Suprapubic skin (tissue), 4 donors: ENCODE data around the gene TLE6.

Source experiments
- CTCF ChIP-seq, 2 donors: fragments of 200-600 bp in 1 of 2; fragments of 450-650 bp in 1 of 2; sonication (generic) in 1 of 2; IDR thresholded peaks; one replicate each; pipeline ENCODE4 v1.5.1; 2016 to 2019; ENCODE audit warnings: antibody characterized with exemption in 2 of 2, mild to moderate bottlenecking in 1 of 2, moderate library complexity in 1 of 2
- EP300 ChIP-seq: sonication (generic); formaldehyde crosslinking; IDR thresholded peaks from one replicate; pipeline ENCODE4 v1.6.1; 2017; ENCODE audit warnings: antibody characterized with exemption
- POLR2A ChIP-seq, 2 donors: fragments of 450-650 bp; IDR thresholded peaks; one replicate each; pipeline ENCODE4 v1.6.1; 2017; ENCODE audit warnings: antibody characterized with exemption in 2 of 2, mild to moderate bottlenecking in 2 of 2, moderate library complexity in 2 of 2
- POLR2AphosphoS5 ChIP-seq, 3 donors: sonication (generic); formaldehyde crosslinking; IDR thresholded peaks; one replicate each; pipeline ENCODE4 v1.6.1; 2017; ENCODE audit warnings: antibody characterized with exemption in 3 of 3

GRCh38 chr19:2992958-2993357, 15.6 kb downstream of the TLE6 start:
- TF ChIP-seq POLR2A (IDR thresholded peaks at IDR 0.05) (no peak), CTCF (IDR thresholded peaks at IDR 0.05) (no peak), POLR2AphosphoS5 (IDR thresholded peaks at IDR 0.05) (no peak), EP300 (no peak)
